HG03342 (cell line): ENCODE results near the gene TUBGCP6.

Experiments used
- ATAC-seq: cut with Tn5 transposase; IDR thresholded peaks from one replicate; pipeline ENCODE4 v1.9.1; 2021; ENCODE audit warnings: mild to moderate bottlenecking, moderate library complexity; ENCODE audit not compliant: unreplicated experiment

TUBGCP6 gene

DNA sequence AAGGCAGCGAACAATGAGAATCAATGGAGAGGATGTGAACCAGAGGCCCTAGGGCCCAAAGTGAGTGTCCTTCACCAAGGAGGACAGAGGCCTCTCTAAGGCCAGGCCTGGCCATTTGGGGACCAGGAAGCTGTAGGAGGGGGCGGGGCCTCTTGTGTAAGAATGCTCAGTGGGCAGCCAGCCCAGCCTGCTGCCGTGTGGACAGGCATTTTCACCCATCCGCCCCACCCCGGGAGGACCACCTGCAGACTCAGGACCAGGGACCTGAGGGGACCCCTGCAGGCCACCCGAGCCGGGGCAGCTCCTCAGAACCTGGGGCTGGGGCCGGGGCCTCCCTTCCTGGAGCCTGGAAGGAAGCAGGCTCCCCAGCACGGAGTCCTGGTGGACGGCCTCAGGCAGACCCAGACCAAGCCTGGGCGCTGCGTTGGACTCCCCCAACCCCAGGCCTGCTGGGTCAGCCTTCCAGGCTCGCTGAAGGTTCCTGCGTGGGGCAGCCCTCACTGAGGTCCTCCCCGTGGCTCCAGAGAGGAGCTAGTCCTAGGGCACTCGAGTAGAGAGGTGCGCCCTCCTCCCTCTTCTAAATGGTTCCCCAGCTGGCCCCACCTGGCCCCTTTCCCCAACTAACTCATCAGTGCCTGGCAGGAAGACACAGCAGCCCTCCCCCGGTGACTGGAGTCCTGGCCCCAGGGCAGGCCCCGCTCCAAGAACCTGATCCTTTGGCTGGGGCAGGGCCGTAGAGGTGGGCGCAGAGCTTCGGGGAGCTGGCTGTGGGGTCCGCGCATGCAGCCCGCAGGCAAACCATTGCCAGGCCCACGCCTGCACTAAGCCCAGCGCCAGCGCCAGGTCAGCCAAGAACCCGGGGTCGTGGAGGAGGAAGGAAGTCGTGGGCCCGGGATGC is 60.6 kb downstream of the TUBGCP6 start:
- no peak for ATAC-seq

DNA sequence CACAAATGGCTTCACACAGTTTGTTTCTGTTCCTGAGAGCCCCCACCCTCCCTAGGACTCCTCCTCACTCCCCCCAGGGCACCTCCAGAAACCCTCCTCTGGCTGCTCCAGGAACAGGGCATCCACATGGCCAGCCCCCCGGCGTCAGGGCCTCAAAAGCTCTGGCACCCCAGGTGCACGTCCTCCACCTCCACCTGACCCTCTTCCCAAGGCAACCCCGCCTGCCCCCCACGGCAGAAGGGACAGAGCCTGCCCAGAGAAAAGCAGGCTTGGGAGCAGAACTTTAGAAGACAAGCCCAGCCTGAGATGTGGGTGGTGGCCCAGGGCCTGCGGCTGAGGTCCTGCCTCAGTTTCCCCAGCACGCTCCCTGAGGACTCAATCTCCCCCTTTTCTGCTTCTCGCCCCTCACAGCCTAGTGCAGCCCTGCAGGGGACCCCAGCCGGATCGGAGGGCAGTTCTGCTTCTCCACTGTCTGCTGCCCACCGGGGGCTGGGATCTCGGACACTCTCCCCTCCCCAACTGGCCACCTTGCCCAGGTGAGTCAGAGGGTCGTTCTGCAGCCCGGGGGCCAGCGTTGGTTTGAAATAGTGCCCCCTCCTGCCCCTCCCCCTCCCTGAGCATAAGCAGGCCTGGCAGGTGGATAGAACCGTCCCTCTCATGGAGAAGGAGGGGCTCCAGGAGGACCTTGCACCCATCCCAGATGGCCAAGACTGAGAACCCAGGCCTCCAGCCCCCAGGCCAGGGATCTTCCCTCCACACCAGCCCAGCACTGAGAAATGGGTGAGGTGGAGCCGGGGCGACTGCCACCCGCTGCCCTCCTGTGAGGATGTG is 61.5 kb downstream of the TUBGCP6 start:
- no peak for ATAC-seq

DNA sequence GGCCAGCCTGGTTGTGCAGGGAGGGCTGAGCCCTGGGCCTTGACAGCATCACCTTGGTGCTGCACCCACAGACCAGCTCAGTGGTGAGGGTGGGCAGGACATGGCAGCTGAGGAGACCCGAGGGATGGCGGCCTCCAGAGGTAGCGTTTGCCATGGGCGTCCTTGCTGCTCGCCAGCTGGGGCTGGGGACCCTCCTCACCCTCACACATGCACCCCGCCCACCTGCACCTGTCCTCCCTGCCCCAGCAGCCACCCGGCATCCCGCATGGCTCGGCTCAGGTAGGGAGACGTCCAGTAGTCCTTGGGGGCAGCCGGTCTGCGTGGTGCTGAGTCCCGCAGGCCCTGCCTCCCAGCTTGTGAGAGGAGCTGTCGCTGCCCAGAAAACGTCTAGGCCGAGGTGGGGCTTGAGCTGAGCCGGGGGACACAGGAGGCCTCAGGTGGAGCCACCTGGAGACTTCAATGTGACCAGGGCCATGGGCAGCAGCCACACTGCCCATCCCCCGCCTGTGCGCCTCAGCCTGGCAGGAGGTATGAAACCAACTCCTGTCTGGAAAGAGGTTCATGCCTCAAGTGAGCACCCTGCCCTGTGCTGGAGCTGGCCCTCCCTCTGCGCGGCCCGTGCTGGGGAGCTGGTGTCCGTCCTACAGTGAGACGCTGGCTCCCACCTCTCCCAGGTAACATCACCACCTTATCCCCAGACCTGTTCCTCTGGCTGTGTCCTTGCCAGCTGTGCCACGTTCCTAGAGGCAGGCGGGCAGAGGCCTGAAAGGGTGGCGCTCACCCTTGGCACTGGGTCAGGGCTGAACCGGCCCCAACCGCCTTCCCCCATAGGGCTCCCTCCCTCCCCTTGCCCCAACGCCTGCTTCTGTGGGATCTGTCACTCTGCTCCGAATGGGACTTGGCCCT is 62.4 kb downstream of the TUBGCP6 start:
- ATAC-seq = no peak

DNA sequence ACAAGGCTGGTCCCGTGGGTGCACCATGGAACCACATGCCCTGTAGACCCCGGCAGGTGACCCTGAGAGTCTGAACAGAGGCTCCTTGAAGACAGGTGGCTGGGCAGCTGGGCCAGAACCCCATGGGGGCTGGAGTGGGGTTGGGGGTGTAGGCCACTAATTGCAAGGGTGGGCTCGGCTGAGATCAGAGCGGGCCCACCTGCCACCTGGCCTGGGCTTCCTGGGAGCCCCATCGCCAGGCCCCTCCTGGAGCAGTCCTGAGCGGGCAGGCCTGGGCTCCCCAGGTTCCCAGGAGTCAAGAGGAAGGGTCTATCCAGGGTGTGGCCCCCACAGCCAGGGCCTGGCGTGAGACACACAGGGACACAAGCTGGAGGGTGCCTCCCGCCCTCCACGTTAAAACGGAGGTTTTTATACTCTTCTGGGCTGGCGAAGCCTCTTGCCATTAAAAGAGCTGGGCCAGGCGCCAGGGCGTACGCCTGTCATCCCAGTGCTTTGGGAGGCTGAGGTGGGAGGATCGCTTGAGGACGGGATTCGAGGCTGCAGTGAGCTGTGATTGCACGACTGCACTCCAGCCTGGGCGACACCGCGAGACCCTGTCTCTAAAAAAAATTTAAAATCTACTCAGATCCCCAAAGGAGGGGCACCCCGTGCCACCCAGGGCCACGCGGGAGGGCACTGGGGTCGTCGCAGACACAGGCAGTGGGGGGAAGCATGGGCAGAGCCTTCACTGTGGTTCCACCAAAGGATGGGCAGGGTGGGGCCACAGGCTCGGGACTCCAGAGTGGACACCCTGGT is 63.9 kb downstream of the TUBGCP6 start:
- ATAC-seq = no peak

DNA sequence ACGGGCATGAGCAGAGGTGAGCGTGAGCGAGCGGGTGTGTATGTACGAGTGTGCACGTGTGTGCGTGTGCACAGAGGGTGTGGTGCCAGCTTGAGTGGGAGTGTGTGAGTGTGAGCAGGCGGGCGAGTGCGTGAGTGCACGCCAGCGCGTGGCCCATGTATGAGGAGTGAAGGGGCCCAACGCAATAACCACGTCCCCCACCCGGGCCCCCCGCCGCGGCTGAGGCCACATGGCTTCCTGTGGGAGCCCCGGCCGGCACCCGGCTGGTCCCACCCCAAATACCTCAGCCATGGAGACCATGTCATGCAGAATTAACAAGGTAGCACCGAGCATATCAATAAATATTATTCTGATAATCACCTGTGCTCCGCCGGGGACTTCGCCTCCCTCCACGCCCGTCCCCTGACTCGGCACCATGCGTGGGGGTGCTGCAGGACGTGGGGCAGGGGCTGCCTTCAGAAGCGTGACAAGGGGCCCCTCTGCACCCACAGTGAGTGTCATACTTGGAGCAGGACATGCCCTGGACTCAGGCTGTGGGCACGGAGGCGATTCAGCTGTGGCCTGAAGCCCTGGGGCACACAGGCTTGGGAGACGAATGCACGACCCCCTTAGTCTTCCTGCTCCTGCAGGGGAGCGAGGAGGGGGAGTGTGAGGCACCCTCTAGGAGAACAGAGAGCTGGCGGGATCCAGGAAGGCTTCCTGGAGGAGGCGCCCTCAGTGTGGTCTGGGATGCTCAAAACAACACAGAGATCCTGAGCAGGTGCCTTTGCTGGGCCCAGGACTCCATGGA is 64.7 kb downstream of the TUBGCP6 start:
- ATAC-seq = no peak

DNA sequence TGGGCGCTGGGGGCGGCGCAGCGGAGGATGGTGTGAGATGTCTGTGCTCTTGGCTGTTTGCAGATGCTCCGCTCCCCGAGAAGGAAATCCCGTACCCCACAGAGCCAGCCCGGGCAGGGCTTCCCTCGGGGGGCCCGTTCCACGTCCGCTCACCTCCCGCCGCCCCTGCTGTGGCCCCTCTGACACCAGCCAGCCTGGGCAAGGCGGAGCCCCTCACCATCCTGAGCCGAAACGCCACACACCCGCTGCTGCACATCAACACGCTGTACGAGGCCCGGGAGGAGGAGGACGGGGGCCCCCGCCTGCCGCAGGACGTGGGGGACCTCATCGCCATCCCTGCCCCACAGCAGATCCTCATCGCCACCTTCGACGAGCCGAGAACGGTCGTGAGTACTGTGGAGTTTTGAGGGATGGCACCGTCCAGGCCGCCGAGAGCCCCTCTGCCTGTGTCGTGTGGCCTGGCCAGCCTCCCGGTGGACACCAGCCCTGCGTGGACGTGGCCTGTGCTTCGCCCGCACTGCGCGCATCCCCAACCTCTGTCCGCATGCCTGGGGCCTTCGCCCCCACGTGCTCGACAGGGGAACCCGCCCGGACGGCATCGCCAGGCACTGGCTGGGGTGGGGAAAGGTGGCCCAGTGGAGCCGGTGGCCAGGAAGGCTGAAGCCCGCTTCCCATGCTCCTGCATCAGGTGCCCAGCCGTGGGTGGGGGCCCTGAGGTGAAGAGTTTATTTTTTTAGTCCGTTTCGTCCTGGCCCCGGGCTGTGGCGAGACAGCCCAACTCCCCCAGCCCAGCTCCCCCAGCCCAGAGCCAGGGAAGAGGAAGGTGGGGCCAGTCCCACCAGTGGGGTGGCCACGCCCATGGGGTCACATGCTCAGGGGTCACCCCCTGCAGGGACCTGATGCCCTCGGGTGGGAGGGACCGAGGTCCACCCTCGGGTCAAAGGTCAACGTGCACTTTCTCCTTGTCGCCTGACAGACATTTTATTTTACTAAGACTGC is 65.7 kb downstream of the TUBGCP6 start:
- no peak for ATAC-seq

DNA sequence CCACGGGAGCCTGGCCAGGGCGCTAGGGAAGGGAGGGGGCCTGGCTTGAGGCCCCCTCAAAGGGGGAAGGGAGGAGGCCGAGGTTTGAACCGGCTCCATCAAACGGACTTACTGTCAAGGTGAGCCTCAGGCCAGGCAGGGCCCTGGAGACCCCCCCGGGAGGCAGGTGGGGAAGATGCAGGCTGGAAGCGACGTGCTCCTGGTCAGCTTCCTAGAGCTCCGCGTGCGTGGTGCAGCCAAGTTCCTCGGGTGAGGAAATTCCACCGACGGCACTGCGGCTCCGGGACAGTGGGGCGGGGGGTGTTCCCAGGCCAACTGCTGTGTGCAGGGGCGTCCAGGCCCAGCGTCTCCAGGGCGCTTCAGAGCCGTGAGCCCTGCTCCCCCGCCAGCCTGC is 66.4 kb downstream of the TUBGCP6 start:
- ATAC-seq = no peak

DNA sequence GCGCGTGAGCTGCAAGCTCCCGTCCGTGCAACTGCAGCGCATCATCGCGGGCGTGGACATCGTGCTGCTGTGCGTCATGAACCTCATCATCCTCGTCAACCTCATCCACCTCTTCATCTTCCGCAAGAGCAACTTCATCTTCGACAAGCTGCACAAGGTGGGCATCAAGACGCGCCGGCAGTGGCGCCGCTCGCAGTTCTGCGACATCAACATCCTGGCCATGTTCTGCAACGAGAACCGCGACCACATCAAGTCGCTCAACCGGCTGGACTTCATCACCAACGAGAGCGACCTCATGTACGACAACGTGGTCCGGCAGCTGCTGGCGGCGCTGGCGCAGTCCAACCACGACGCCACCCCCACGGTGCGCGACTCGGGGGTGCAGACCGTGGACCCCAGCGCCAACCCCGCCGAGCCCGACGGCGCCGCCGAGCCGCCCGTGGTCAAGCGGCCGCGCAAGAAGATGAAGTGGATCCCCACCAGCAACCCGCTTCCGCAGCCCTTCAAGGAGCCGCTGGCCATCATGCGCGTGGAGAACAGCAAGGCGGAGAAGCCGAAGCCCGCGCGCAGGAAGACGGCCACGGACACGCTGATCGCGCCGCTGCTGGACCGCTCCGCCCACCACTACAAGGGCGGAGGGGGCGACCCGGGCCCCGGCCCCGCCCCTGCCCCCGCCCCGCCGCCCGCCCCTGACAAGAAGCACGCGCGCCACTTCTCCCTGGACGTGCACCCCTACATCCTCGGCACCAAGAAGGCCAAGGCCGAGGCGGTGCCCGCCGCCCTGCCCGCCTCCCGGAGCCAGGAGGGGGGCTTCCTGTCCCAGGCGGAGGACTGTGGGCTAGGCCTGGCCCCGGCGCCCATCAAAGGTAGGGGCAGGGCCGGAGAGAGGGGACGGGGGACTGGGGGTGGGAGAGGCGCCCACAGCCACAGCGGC is 67.0 kb downstream of the TUBGCP6 start:
- ATAC-seq = no peak

DNA sequence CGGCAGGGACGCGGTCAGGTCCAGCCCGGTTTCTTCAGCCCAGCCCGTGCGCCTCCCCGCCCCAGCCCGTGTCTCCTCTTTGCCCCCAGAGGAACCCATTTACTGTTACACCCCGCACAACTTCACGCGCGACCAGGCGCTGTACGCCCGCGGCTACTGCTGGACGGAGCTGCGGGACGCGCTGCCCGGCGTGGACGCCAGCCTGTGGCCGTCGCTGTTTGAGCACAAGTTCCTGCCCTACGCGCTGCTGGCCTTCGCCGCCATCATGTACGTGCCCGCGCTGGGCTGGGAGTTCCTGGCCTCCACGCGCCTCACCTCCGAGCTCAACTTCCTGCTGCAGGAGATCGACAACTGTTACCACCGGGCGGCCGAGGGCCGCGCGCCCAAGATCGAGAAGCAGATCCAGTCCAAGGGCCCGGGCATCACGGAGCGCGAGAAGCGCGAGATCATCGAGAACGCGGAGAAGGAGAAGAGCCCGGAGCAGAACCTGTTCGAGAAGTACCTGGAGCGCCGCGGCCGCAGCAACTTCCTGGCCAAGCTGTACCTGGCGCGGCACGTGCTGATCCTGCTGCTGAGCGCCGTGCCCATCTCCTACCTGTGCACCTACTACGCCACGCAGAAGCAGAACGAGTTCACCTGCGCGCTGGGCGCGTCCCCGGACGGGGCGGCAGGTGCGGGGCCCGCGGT is 67.8 kb downstream of the TUBGCP6 start:
- no peak for ATAC-seq

DNA sequence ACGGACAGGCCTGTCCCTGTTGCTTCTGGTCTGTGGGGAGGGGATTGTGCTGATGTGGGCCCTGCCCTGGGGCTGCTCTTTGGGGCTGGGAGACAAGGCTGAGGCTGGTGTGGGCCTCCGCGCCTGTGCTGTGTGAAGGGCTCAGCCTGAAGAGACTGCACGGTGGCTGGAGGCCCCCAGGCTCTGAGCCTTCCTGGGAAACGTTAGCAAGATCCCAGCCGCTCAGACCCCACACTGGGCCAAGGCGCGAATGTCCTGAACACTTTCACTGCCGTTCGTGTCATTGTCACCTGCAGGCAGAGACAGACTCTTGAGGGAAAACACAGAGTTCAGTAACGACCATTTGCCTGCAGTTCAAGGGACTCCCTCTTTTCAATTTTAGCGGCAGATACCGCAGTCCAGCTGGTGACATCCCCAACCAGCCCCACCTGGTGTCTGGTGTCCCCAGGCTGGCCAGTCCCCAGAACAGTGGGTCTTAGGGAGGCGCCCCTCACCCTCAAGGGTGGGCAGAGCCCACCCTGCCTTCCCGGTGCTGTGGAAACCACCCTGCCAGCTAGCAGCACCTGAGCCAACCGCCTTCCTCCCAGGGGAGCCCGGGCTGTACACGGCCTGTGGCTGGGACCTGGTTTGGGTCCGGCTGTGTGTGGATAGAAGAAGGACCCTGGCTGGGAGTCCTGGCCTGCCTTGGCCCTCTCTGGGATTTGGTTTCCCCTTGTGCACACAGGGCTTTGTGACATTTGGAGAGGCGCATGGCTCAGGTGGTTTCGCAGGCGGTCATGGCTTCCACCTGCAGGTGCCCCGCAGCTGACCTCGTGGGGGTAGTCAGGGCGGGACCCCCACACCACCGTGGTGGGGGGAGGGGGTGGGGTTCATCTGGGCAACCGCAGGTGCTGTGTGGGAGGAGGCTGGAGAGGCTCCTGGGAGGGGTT is 68.6 kb downstream of the TUBGCP6 start:
- ATAC-seq = no peak

DNA sequence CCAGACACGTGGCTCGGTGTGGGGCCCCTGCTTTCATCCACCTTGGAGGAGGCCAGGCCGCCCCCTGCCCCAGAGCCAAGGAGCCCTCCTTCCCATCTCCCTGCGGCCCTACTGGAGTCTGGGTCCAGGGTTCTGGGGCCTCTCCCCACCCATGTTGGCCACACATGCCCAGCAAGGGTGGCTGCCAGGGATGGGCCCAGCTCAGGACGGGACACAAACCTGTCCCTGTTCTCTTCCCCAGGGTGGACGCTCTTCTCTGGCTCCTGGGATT is 69.7 kb downstream of the TUBGCP6 start:
- ATAC-seq = no peak

DNA sequence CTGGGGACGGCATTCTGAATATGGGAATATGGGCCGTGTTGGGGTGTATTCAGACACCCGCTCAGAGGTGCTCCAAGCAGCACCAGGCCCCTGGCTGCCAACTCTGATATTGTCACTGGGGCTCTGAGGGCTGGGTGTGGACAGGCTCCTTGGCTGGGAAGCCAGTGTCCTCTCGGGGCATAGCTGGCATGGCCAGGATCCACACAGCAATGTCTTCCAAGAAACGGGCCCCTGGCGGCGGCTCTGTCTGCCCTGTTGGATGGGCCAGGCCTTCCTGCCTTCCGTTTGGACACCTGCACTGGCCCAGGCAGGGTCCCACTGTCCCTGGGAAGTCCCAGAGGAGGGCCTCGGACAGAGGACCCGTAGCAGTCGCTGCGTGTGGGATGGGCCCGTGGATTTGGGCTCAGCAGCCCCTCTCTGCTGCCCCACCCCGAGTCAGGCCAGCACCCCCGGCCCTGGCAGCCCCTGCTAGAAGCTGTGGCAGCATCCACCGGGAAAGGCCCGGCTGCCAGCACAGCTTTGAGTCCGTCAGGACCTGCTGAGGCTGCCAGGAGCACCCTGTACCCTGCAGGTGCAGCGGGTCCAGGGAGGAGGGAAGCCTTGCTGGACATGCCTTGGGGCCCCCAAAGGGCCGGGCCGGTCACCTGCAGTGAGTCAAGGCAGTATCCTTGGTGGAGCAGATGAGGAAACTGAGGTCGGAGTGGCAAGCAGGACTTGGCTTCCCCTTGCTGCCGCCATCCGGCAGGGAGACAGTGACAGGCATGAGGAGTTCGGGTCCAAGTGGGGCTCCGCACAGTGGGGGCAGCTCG is 70.2 kb downstream of the TUBGCP6 start:
- ATAC-seq = no peak

DNA sequence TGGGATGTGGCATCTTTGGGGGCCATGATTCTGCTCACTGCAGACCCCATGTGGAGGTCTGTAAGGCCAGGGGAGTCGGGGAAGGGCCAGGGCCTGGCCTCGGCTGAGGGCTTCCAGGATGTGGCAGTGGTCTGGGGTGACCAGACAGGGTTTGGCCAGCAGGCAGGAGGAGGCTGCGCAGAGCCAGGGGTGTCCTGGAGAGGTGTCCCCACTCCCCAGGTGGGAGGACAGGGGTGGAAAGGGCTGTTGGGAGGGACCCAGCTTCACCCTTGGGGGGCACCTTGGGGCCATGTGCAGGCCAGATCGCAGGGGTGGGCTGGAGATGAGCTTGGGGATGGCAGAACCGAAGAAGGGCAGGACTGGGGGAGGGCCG is 70.9 kb downstream of the TUBGCP6 start:
- no peak for ATAC-seq

DNA sequence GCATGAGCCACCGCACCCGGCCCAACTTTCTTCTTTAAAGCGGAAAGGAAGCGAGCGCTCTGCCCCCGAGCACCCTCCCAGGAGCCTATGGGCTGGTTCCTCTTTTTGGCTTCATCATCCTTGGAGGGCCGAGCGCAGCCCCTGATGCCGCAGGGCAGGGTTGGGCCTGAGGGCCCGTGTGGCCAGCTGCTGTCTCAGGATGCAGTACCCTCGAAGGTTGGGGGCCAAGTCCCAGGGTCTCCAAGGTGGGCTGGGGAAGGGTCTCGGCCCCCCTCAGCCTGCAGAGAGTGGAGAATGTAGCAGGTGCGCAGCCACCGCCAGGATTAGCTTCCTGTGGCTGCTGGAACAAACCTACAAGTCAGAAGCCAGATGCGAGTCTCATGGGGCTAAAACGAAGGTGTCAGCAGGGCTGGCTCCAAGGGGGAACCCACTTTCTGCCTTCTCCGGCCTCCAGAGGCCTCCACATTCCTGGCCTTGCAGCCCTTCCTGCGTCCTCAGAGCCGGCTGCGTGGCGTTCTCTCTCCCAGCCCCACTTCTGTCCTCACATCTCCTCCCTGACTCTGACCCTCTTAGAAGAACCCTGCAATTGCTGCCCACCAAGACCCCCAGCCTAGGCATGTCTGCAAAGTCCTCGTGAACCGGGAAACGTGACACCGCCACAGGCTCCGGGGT is 71.4 kb downstream of the TUBGCP6 start:
- ATAC-seq = no peak
